HG02623 (cell line): ENCODE data around the gene ZCWPW1.
"Not testable (repeated sequence)": the region's sequence is repeated elsewhere in the genome, so short reads cannot be mapped to it uniquely, and the experiment has no call there.

Experiments
- ATAC-seq: cut with Tn5 transposase; IDR thresholded peaks from one replicate; pipeline ENCODE4 v1.9.1; 2021; ENCODE audit warnings: moderate library complexity; ENCODE audit not compliant: unreplicated experiment

Gene ZCWPW1

GRCh38 chr7:100401811-100402210, 26.7 kb downstream of the ZCWPW1 start:
- no peak for ATAC-seq

GRCh38 chr7:100400656-100401055, 27.8 kb downstream of the ZCWPW1 start:
- no peak for ATAC-seq

GRCh38 chr7:100400041-100400440, 28.5 kb downstream of the ZCWPW1 start:
- no peak for ATAC-seq

- ATAC-seq, result no peak
Measured at GRCh38 chr7:100398239-100398638, 30.3 kb downstream of the ZCWPW1 start.

DNA sequence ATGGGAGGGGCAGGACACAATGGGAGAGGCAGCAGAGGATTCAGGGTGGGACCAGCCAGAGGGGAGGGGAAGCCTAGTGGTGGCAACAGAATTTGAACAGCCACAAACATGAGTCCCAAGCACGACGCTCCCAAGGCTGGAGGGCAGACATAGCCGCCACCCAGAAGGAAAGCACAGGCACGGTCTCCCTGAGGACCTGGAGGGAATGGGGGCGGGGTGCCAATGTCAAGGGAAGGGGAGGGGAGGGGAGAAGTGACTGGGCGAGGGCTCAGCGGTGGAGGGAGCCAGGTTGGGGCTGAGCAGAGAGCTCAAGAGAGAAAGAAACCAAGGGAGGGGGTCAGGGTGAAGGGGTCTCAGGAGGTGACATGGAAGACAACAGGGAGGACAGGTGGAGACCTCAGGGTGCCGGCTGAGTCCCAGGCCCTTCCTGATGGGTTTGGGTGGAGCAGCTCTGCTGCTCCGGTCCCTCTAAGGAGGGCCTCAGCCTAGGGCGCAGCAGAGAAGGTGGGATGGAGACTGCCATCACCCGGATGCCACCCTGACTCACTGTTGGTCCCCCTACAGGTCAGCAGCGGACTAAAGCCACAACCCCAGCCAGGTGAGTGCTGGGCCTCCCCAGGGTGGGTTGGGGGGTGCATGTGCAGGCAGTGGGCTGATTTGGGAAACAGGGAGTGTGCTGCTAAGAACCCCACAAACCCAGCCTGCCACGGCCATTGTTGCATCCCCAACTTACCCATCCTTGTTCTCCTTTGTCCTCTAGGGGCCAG, 31.0 kb downstream of the ZCWPW1 start:
- ATAC-seq, result no peak

GRCh38 chr7:100396421-100396982, 32.0 kb downstream of the ZCWPW1 start:
- peak; percentile 89 for ATAC-seq

DNA sequence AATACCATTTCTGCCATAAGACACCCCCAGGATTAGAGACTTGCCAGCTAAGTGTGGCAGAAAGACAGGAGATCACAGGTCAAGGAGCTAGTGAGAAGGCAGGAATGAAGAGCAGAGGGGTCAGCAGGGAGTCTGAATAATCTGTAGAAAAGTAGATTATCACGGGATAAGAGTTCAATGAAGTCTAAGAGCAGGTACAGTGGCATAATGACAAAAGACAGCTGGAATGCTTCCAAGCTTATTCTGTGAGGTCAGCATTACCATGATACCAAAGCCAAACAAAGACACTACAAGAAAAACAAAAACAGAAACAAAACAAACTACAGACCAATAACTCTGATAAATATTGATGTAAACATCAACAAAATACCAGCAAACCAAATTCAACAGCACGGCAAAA, 34.4 kb downstream of the ZCWPW1 start:
- no peak for ATAC-seq

DNA sequence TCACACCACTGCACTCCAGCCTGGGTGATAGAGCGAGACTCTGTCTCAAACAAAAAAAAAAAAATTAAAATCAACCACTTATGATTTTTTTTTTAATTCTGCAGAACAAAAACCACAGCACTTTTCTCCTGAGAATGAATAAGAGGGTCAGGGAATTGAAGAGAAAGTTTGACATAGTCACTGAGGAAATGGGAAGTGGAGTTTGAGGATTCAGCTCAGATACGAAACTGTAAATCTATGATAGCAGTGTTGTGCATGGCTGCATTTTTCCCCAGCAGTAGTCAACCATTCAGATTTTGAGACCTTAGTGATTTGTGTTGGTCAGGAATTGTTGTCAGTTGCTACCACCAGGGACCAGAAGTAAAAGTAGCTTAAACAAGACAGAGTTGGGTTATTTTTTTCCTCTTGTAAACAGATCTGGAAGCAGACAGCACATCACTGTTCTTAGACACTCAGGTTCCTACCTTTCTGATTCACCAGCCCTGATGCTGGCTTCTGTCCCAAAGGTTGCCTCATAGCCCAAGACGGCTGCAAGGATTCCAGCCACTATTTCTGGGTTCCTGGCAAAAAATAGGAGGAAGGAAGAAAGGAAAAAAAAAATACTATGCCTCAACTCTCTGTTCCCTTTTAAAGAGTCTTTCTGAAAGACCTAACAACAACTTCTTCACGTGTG, 35.1 kb downstream of the ZCWPW1 start:
- no peak for ATAC-seq

GRCh38 chr7:100390286-100391009, 38.1 kb downstream of the ZCWPW1 start:
- no peak for ATAC-seq

GRCh38 chr7:100389437-100390088, 38.9 kb downstream of the ZCWPW1 start:
- ATAC-seq, result no peak

- ATAC-seq, result no peak
Measured at GRCh38 chr7:100387695-100388094, 40.8 kb downstream of the ZCWPW1 start.

DNA sequence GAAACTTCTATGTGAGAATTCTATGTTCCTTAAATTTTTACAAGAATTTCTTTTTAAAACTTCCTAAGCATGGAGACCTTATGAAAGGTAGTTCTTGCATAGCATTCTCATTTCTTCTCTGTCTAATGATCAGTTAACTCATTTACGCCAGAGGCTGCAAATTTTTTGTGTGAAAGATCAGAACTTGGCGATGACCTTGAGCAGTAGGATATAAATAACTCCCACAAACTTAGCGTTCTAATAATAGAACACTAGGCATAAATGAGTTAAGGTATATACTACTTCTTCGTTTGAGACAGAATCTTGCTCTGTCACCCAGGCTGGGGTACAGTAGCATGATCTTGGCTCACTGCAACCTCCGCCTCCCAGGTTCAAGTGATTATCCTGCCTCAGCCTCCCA, 41.6 kb downstream of the ZCWPW1 start:
- ATAC-seq, result no peak

DNA sequence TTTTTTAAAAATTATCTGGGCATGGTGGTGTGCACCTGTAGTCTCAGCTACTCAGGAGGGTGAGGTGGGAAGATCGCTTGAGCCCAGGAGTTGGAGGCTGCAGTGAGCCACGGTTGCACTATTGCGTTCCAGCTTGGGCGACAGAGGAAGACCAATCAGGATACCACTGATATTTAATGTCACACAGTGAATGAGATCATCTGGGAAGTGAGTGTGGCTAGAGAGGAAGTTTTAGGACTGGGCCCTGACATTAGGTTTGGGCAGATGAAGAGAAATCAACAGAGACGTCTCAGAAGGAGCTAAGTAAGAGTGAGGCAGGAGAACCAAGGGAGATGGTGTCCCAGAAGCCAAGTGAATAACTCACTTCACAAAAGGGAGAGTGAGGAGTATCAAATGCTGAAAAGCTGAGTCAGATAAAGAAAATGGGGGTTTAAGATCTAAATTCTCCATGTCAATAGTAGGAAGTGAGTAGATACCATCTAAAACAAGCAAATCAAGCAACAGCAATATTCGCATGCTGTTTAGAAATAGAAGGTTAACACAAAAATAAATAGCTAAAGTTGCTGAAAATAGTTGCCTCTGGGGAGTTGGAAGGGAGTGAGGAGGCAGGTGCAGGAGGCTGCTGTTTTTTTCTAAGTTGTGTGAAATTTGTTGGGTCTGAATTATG, 43.7 kb downstream of the ZCWPW1 start:
- ATAC-seq, result no peak

DNA sequence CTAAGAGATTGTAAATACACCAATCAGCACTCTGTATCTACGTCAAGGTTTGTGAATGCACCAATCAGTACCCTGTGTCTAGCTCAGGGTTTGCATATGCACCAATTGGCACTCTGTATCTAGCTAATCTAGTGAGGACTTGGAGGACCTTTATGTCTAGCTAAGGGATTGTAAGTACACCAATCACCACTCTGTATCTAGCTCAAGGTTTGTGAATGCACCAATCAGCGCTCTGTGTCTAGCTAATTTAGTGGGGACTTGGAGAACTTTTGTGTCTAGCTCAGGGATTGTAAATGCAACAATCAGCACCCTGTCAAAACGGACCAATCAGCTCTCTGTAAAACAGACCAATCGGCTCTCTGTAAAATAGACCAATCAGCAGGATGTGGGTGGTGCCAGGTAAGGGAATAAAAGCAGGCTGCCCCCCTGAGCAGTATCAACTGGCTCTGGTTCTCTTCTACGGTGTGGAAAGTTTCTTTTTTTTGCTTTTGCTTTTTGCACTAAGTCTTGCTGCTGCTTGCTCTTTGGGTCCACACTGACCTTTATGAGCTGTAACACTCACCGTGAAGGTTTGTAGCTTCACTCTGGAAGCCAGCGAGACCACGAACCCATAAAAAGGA, 46.2 kb downstream of the ZCWPW1 start:
- ATAC-seq, result not testable (repeated sequence)

DNA sequence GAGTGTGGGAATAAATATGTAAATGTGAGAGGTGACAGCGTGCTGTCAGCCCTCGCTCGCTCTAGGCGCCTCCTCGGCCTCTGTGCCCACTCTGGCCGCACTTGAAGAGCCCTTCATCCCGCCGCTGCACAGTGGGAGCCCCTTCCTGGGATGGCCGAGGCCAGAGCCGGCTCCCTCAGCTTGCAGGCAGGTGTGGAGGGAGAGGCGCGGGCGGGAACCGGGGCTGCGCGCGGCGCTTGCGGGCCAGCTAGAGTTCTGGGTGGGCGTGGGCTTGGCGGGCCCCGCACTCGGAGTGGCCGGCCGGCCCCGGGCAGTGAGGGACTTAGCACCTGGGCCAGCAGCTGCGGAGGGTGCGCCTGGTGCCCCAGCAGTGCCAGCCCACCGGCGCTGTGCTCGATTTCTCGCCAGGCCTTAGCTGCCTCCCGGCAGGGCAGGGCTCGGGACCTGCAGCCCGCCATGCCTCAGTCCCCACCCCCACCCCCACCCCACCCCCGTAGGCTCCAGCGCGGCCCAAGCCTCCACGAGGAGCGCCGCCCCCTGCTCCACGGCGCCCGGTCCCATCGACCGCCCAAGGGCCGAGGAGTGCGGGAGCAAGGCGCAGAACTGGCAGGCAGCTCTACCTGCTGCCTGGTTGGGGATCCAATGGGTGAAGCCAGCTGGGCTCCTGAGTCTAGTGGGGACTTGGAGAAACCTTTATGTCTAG, 46.8 kb downstream of the ZCWPW1 start:
- not testable (repeated sequence) for ATAC-seq

- ATAC-seq, result no peak
Measured at GRCh38 chr7:100380196-100380595, 48.3 kb downstream of the ZCWPW1 start.

- no peak for ATAC-seq
Measured at GRCh38 chr7:100378114-100378755, 50.3 kb downstream of the ZCWPW1 start.

- ATAC-seq, result no peak
Measured at GRCh38 chr7:100376066-100376465, 52.4 kb downstream of the ZCWPW1 start.

GRCh38 chr7:100374601-100375000, 53.9 kb downstream of the ZCWPW1 start:
- ATAC-seq, result no peak
